HCT116 (cell line): Measurements from ENCODE around the gene NCAPH2. TPM values are rescaled to one million over a fixed set of nuclear protein-coding genes. Genes with fewer than 3 reads are reported as not detected.

Experiments
- ATAC-seq: fragments of 200-7000 bp; cut with Tn5 transposase; 2 replicates; pipeline ENCODE4 v1.9.1; 2020; ENCODE audit warnings: mild to moderate bottlenecking, moderate library complexity
- BruUV-seq: library from RNA; stranded (reverse); fragments of 400-500 nt; replicated peaks from 2 replicates; lab custom pipeline; 2021; lab: Mats Ljungman, UMichigan
- CTCF ChIA-PET: fragments of 300-600 bp; sonication (Branson Sonifier 250); formaldehyde crosslinking; loops from one replicate; lab custom pipeline; 2021; ENCODE audit warnings: antibody characterized with exemption; lab: Charles Lee
- POLR2A ChIA-PET: fragments of 300-600, 350-600 bp; sonication (Branson Sonifier 250); formaldehyde crosslinking; loops from one replicate; lab custom pipeline; 2021; ENCODE audit warnings: antibody characterized with exemption; lab: Charles Lee
- RAD21 ChIA-PET, 2 experiments: fragments of 300-600 bp; sonication (Branson Sonifier 250); formaldehyde crosslinking; loops; one replicate each; lab custom pipeline; 2023; ENCODE audit warnings: low total read pairs in 2 of 2; ENCODE audit not compliant: uncharacterized antibody in 2 of 2, unreplicated experiment in 2 of 2, low non-redundant PET in 1 of 2; lab: Charles Lee
- DNase-seq: peaks from one replicate; pipeline ENCODE4 v3.0.0-alpha.2; 2010; ENCODE audit warnings: low read depth, low spot score
- H2AFZ ChIP-seq: fragments of 200-600 bp; shearing (Covaris generic), sonication (generic); 2 replicates; pipeline ENCODE4 v1.6.1; 2017; ENCODE audit warnings: low read depth, mixed run types, mixed read lengths, antibody characterized with exemption, low read length; ENCODE audit not compliant: poor library complexity, severe bottlenecking
- H3K27ac ChIP-seq: 2 replicates; pipeline ENCODE4 v1.5.1; 2012; ENCODE audit warnings: low read depth, low read length
- H3K27me3 ChIP-seq: fragments of 200-600 bp; sonication (generic); 2 replicates; pipeline ENCODE4 v1.6.1; 2016; ENCODE audit warnings: mixed run types, low read length, mixed read lengths; ENCODE audit not compliant: insufficient read depth
- H3K36me3 ChIP-seq, 2 experiments: fragments of 200-500 bp in 1 of 2; fragments of 200-600 bp in 1 of 2; sonication (Bioruptor generic) in 1 of 2; sonication (generic) in 1 of 2; 2 replicates each; pipeline versions ENCODE4 v1.5.1 to v1.6.1; 2014 to 2016; ENCODE audit warnings: low read length in 2 of 2, inconsistent platforms in 1 of 2, mixed read lengths in 1 of 2, mixed run types in 1 of 2; ENCODE audit not compliant: insufficient read depth in 2 of 2, control insufficient read depth in 1 of 2
- H3K4me1 ChIP-seq, 2 experiments: fragments of 200-600 bp in 1 of 2; sonication (generic) in 1 of 2; 2 replicates each; pipeline versions ENCODE4 v1.5.1 to v1.6.1; 2012 to 2017; ENCODE audit warnings: low read length in 2 of 2, inconsistent platforms in 1 of 2, mild to moderate bottlenecking in 1 of 2, mixed read lengths in 1 of 2, mixed run types in 1 of 2, moderate library complexity in 1 of 2; ENCODE audit not compliant: insufficient read depth in 2 of 2, control insufficient read depth in 1 of 2
- H3K4me2 ChIP-seq: fragments of 200-600 bp; sonication (generic); 2 replicates; pipeline ENCODE4 v1.6.1; 2017; ENCODE audit warnings: mixed run types, low read length, mixed read lengths
- H3K4me3 ChIP-seq, 2 experiments: fragments of 200-600 bp in 1 of 2; sonication (generic) in 1 of 2; replicated peaks in 1 of 2; 2 replicates each; pipeline ENCODE4 v1.5.1; 2011 to 2016; ENCODE audit warnings: low read length in 2 of 2, control low read depth in 1 of 2, low read depth in 1 of 2, mild to moderate bottlenecking in 1 of 2, mixed read lengths in 1 of 2, mixed run types in 1 of 2
- H3K79me2 ChIP-seq: fragments of 200-600 bp; sonication (generic); 2 replicates; pipeline ENCODE4 v1.6.1; 2017; ENCODE audit warnings: mild to moderate bottlenecking, mixed run types, low read length, moderate library complexity, mixed read lengths; ENCODE audit not compliant: insufficient read depth
- H3K9ac ChIP-seq: fragments of 200-600 bp; sonication (generic); 2 replicates; pipeline ENCODE4 v1.6.1; 2016; ENCODE audit warnings: low read length, mixed read lengths
- H3K9me2 ChIP-seq: fragments of 200-600 bp; sonication (generic), shearing (Covaris generic); 2 replicates; pipeline ENCODE4 v1.6.1; 2017; ENCODE audit warnings: mixed run types, mild to moderate bottlenecking, moderate library complexity; ENCODE audit not compliant: insufficient read depth
- H3K9me3 ChIP-seq, 2 experiments: fragments of 200-500 bp in 1 of 2; fragments of 200-600 bp in 1 of 2; sonication (Bioruptor generic) in 1 of 2; sonication (generic) in 1 of 2; 2 replicates each; pipeline ENCODE4 v1.6.1; 2014 to 2017; ENCODE audit warnings: low read length in 2 of 2, mixed read lengths in 2 of 2, inconsistent platforms in 1 of 2, low read depth in 1 of 2, mild to moderate bottlenecking in 1 of 2, mixed run types in 1 of 2, moderate library complexity in 1 of 2; ENCODE audit not compliant: control insufficient read depth in 1 of 2, insufficient read depth in 1 of 2
- H4K20me1 ChIP-seq: fragments of 200-600 bp; sonication (generic), shearing (Covaris generic); 2 replicates; pipeline ENCODE4 v1.6.1; 2017; ENCODE audit warnings: mixed run types, mild to moderate bottlenecking, moderate library complexity; ENCODE audit not compliant: insufficient read depth
- EZH2phosphoT487 ChIP-seq: fragments of 200-600 bp; IDR thresholded peaks from 2 replicates; pipeline ENCODE4 v1.6.1; 2018; ENCODE audit warnings: antibody characterized with exemption, borderline replicate concordance
- POLR2A ChIP-seq: IDR thresholded peaks from 2 replicates; pipeline ENCODE4 v1.7.0; 2011; ENCODE audit warnings: borderline replicate concordance; ENCODE audit not compliant: insufficient read depth, insufficient read length; ENCODE audit errors: extremely low read depth
- RAD21 ChIP-seq: IDR thresholded peaks from 2 replicates; pipeline ENCODE4 v1.6.1; 2012; ENCODE audit warnings: low read depth, mild to moderate bottlenecking
- REST ChIP-seq: IDR thresholded peaks from 2 replicates; pipeline ENCODE4 v1.6.1; 2012; ENCODE audit warnings: low read depth
- SRF ChIP-seq: IDR thresholded peaks from 2 replicates; pipeline ENCODE4 v1.6.1; 2012; ENCODE audit warnings: low read depth
- TCF7L2 ChIP-seq: IDR thresholded peaks from 2 replicates; pipeline ENCODE4 v1.7.0; 2011; ENCODE audit warnings: borderline replicate concordance, inconsistent platforms; ENCODE audit not compliant: insufficient read depth, insufficient read length; ENCODE audit errors: extremely low read depth
- ZNF274 ChIP-seq: fragments of 200-500 bp; sonication (Bioruptor generic); IDR thresholded peaks from 2 replicates; pipeline ENCODE4 v1.6.1; 2014; ENCODE audit warnings: mild to moderate bottlenecking, low read depth, low read length, inconsistent platforms
- intact Hi-C: fragments of 100-400 bp; cut with micrococcal nuclease; formaldehyde crosslinking; loops from 2 replicates; pipeline ENCODE4 v1.10.0; 2022
- total RNA-seq: library from RNA; stranded (reverse); gene quantifications from one replicate; pipeline ENCODE4 v1.2.1, GENCODE V29; 2021; ENCODE audit not compliant: unreplicated experiment

NCAPH2 gene
- total RNA-seq, 1 experiment from 2014 or later, result 99.1 TPM

GRCh38 chr22:50517495-50518260 lies 9.7 kb downstream of the NCAPH2 start:
- H3K4me2 ChIP-seq, result no peak overlapping the region
- no peaks in the 10 kb centered on the region for H4K20me1 ChIP-seq
- no peak overlapping the region for H3K4me3 ChIP-seq
- DNase-seq (no peak), ATAC-seq (no peak)
- no peak overlapping the region for H3K27ac ChIP-seq
- no peak overlapping the region for H3K9ac ChIP-seq
- no peaks in the 10 kb centered on the region for H3K27me3 ChIP-seq
- peaks cover 48% of the 10 kb centered on the region for H3K79me2 ChIP-seq
- H3K36me3 ChIP-seq, result peaks cover 7 to 26% of the 10 kb centered on the region in 2 experiments; a peak in 2 of 4 replicates
- no peak overlapping the region for H2AFZ ChIP-seq
- intact Hi-C loops, result no loop called here
- no peak for TF ChIP-seq ZNF274
- TF ChIP-seq POLR2A, result no peak
- TF ChIP-seq EZH2phosphoT487, result no peak
- TF ChIP-seq SRF, result no peak
- no peak for TF ChIP-seq REST
- no peak for TF ChIP-seq RAD21
- TF ChIP-seq TCF7L2, result no peak
- no peaks in the 10 kb centered on the region for H3K9me3 ChIP-seq
- no peaks in the 10 kb centered on the region for H3K4me1 ChIP-seq
- no TSS peak for BruUV-seq
- ChIA-PET CTCF (no interaction called here), RAD21 (no interaction called here), POLR2A (no interaction called here)
- H3K9me2 ChIP-seq, result no peaks in the 10 kb centered on the region
